HG03064 (cell line): Measurements from ENCODE around the gene DCDC2.
"Not testable (repeated sequence)": the region's sequence is repeated elsewhere in the genome, so short reads cannot be mapped to it uniquely, and the experiment has no call there.

Experiments
- ATAC-seq: cut with Tn5 transposase; IDR thresholded peaks from one replicate; pipeline ENCODE4 v1.9.1; 2021; ENCODE audit warnings: low read depth; ENCODE audit not compliant: unreplicated experiment

DCDC2 gene

DNA sequence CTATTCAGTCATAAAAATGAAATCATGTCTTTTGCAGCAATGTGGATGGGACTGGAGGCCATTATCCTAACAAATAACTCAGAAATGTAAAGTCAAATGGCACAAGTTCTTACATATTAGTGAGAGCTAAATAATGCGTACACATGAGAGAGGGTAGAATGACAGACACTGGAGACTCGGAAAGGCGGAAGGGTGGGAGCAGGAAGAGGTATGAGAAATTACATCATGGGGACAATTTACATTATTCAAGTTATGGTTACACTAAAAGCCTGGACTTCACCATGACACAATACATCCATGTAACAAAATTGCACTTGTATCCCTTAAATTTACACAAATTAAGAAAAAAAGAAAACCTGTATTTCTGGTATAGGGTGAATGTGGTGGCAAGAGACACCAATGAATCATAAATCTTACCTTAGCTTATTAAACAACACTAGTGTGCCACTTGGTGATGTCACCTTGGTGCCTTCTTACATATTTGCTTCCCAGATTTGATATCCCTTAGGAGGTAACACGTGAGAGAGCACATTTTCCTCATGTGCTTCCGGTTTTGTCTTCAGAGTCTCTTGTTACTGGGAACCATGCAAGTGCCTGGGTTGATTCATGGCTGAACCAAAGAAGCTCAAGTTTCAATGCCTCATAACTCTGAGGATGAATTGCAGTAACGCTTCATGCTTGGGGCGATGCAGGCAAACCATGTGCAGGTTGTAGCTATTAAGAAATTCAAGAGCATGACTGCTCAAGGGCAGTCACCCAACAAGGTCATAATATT, 84.6 kb downstream of the DCDC2 start:
- ATAC-seq, result no peak

DNA sequence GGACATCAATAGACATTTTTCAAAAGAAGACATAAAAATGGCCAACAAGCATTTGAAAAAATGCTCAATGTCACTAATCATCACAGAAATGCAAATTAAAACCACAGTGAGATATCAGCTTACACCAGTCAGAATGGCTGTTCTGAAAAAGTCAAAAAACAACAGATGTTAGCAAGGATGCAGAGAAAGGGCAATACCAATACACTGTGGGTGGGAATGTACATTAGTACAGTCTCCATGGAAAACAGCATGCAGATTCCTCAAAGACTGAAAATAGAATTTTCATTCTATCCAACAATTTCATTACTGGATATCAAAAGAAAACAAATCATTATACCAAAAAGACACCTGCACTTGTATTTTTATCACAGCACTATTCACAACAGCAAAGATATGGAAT, 85.3 kb downstream of the DCDC2 start:
- ATAC-seq, result no peak

DNA sequence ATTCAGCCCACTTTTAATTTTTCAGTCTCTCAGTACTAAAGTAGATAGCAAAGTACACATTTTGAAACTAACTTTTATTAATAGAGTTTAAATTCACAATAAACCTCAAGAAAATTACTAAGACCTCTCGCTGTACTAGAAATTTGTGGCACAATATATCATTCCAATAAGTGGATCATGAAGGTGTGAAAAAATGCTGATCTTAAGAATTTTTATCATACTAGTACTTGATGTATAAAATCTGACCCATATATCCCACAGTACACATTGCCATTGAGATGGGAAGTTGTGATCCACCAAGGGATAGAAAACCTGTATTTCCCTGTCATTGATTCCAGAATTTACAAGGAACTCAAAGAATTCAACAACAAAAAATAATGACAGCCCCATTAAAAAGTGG, 85.7 kb downstream of the DCDC2 start:
- no peak for ATAC-seq

DNA sequence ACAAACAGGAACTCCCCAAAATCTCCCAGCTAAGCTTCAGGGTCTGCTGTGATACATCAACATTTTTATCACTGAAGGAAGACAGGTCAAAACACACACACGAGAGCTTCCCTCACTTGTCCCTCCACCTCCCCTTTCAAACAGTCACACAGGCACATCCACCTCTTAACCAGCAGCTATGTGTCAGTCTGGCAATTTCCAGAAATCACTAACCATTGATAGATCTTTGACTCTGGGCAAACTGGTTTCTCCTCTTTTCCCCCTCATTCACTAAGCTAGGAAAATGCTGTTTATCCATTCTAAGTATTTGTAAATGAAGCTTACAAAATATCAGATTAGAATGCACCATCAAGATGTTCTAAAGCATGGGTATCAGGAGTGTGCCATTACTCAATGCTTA, 87.8 kb downstream of the DCDC2 start:
- ATAC-seq, result no peak

DNA sequence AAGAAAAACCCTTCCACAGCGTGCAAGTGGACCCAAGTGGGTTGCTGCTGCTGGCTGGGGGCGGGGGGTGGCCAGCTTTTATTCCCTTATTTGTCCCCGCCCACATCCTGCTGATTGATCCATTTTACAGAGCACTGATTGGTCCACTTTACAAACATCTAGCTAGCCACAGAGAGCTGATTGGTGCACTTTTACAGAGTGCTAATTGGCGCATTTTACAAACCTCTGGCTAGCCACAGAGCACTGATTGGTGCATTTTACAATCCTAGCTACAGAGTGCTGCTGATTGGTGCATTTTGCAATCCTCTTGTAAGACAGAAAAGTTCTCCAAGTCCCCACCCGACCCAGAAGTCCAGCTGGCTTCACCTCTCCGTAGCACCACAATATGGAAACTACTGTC, 99.6 kb downstream of the DCDC2 start:
- ATAC-seq, result not testable (repeated sequence)

DNA sequence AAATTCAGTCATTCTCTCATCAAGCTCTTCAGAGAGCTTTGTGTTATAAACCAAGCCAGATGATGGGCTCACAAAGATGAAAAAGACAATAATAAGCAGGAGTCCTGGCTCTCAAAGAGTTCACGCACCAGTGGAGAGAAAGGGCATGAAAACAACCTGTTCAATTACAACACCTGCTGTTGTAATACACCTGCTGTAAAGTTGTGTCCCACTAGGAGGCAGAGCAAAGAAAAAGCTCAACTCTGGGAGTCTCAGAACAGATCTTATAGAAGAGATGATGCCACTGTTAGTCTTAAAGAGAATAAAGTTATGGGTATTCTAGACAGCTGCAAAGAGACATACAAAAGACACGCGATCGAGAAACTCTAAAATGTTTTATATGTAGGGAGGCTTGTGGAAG, 100.6 kb downstream of the DCDC2 start:
- no peak for ATAC-seq

DNA sequence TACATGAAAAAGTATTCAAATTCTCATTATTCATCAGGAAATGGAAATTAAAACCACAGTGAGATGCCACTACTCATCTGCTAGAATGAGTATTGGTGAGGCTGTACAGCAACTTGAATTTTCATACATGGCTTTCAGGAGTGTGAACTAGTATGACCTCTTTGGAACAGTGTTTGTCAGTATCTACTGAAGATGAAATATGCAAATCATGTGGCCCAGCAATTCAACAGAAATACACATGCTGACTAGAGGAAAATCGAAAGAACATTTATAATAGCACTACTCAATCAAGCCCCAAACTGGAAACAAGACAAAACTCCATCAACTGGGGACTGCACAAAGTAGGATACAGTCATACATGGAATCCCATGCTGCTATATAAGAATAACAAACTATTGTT, 102.2 kb downstream of the DCDC2 start:
- peak; percentile 95 for ATAC-seq

DNA sequence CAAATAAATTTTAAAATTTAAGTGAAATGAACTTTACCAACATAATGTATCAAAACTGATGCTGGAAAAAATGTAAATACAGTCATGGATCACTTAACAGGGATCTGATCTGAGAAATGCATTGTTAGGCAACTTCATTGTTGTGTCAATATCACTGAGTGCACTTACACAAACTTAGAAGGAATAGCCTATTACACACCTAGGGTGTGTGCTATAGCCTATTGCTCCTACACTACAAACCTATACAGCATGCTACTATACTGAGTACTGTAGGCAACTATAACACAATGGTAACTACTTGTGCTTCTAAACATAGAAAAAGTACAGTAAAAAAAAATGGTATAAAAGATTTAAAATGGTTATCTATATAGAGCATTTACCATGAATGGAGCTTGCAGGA, 104.5 kb downstream of the DCDC2 start:
- ATAC-seq, result no peak

DNA sequence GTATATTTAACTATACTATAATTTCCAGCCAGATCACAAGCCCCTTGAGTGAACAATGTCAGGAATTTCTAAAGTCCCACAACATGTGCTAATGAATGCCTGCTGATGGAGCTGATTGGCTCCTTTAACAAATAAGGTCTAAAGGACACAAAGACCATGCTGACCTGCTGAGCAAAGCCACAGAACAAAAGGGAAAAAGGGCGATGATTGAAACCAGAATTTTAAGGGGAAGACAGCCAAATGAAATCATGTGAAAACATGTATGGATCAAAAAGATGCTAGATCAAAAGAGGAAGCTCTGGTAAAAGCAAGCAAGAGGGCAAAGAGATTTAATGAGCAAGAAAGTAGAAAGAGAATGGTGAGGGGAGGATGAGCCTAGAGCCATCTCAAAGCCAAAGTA, 105.6 kb downstream of the DCDC2 start:
- no peak for ATAC-seq

DNA sequence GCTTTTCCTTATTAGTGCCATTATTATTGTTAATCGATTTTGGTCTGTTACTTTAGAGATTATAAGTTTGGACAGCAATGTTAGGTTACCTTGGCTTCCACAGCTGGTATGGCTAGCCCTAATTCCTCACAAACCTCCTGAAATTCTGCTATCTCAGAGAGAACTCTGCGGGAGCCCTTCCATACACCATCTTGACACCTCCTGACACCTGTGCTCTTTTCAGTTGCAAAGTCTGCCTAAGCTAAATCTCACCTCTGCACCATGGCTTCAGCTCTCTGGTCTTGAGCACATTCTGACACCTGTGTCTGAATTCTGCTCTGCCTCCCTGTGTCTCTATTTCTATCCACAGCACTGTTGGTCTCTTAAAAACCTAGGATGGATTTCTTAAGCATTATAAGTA, 106.5 kb downstream of the DCDC2 start:
- ATAC-seq, result no peak

DNA sequence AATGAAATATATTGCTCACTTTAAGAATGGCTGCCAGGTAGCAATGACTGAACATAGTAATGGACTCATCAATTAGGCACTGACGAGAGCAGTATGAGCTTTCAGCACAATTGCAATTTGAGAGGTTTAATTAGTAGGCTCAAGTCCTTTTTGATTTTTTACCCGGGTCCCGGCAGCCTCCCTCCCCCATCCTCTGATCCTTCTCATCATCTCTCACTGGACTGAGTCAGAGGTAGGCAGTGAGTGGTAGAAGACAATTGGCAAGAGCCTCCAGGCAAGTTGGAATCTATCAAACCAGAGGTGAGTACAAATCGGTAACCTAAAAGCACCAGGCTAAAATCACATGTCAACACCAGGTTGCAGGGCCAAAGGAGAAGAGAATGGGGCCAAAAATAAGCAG, 107.9 kb downstream of the DCDC2 start:
- ATAC-seq, result no peak

DNA sequence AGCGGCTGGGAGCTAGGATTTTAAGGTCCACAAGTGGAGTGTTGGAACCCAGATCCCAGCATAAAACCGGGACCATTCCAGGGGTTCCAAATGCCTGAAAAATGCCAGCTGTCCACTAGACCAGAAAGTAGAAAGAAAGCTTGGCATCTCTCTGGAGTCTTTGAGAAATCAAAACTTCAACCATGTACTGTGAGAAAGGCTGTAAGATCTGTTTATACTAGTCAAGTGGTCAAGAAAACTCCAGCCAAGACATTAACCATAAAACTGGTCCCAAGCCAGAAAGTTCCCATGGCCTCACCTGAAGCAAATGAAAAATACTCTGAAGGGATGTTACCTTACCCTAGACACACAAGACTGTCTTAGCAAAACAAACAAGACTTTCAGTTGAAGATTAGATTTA, 112.6 kb downstream of the DCDC2 start:
- no peak for ATAC-seq

DNA sequence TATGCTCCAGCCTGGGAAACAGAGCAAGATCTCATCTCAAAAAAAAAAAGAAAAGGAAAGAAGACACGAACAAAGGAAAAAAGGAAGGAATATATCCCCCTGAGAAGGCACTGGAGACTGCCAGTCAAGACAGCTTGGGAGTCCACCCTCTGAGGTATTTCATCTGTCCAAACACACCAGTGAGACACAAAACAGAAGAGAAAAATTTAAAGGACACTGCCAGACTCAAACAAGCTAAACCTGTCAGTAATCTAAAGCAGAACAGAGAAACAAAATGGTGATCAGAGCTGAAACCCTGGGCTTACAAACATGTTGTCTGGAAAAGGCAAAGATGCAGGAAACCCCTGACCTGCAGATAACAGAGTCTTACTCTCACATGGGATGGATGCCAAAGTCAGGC, 114.9 kb downstream of the DCDC2 start:
- ATAC-seq, result no peak

DNA sequence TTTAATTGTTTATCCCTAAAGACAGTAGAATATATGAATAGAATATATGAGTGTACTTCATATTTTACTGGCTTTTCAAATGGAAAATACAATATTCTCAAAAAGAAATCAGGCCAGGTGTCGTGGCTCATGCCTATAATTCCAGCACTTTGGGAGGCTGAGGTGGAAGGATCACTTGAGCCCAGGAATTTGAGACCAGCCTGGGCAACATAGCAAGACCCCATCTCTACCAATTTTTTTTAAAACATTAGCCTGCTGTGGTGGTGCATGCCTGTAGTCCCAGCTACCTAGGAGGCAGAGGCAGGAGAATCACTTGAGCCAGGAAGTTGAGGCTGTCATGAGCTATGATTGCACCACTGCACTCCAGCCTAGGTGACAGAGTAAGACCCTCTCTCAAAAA, 116.1 kb downstream of the DCDC2 start:
- not testable (repeated sequence) for ATAC-seq

DNA sequence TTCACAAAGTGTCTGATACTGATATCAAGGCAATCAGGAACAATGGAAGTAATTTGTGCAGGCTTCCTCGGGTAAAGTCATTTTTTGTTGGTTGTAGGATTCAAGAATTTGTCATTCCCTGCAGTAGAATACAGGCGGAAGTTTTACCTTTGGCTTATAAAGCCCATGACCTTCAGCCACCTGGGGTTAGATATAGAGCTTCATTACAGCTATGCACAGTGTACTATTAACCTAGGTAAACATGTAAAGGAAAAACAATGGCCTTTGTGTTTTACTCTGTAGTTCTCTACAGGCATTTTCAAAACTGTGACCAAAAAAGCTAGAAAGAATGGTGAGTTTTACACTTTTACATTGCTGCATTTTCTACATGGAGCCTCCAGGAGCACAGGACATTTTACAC, 116.9 kb downstream of the DCDC2 start:
- no peak for ATAC-seq

DNA sequence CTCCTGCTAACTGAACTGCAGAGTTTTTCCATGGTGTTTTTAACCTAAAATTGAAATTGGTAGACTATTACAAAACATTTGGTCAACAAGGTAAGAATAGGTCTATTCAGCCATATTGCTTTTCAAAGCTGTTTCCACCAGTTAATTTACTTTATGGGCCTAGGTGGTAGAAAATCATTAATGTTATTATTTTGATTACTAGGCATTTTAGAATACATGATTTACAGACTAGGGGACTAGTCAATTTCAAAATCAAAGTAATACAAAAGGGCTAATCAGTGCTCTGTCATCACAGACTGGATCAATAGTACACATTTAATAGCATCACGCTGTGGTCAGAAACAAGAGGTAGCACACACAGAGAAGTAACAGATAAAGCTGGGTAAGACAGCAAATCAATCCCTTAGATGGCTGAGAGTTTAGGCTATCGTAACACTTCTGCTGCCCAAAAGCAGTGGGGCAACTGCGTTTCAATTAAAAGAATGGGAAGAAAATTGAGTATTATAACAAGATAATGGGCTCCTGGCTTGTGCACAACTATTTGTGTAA, 117.4 kb downstream of the DCDC2 start:
- no peak for ATAC-seq

DNA sequence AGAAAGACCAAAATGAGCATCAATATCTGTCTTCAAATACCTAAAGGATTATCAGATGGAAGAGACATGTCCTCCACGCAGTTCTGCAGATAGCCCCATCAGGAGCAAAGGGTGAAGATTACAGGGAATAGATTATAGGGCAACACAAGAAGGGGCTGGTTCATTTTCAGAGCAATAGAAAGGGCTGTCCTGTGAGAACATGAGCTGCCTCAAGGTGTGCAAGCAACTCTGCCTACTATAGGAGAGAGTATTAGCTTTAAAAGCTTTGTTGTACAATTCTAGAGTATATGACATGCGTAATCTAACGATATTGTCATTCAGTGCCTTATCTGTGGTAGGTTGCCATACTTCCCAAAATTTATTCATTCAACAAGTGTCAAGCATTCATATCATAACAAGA, 119.2 kb downstream of the DCDC2 start:
- ATAC-seq, result no peak

DNA sequence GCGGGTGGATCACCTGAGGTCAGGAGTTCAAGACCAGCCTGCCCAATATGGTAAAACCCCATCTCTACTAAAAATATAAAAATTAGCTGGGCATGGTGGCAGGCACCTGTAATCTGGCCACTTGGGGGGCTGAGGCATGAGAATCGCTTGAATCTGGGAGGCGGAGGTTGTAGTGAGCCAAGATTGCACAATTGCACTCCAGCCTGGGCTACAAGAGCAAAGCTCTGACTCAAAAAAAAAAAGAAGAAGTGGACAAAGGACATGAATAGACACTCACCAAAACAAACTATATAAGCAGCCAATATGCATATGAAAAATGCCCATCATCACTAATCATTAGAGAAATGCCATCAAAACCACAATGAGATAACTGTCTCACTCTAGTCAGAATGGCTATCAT, 121.1 kb downstream of the DCDC2 start:
- not testable (repeated sequence) for ATAC-seq

DNA sequence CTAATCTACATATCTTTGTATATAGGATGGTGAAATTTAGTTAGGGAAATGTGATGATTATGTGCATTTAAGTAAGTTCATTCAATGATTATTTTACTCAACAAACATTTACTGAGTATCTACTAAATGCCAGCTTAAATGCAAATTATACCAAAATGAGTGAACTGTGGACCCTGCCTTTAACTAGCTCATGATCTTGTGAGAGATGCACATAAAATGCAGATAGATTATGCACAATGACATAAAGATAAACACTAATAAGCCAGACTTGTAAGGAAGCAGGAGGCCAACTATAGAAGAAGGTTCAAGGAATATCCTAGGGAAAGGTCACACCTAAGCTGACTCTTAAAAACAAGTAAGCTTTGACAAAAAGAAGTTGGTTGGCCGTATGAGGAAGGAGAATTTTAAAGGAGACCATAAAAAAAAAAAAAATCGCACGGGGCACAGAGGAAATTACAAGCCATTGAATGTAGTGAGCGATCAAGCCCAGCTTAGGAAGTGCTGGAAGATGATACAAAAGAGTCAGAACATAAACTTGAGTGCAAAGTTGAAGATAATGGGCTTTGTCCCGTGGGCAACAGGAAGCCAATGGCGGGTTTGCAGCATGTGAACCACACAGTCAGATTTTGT, 123.9 kb downstream of the DCDC2 start:
- no peak for ATAC-seq

DNA sequence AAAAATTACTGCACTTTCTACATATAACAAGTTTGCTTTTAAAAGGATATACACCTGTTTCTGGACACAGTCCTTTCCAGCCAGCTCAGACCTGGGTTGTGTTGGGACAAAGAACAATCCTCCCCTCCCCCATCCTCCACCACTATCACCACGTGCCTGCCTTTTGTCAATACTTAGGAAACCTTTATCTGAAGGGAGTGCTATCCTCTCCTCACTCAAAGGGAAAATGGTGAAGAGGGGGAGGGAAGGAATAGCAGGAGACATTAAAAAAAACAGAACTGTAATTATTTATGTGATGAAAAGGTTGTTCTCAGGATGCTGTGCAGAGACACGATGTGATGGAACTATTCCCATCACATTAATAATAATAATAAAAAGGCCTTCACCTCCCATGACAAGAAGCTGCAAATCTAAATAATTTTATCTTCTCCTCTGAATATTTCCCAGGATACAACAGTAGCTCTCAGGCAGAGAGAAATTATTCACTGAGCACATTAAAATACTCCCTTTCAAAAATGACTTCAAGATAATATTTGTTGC, 126.4 kb downstream of the DCDC2 start:
- ATAC-seq, result no peak

DNA sequence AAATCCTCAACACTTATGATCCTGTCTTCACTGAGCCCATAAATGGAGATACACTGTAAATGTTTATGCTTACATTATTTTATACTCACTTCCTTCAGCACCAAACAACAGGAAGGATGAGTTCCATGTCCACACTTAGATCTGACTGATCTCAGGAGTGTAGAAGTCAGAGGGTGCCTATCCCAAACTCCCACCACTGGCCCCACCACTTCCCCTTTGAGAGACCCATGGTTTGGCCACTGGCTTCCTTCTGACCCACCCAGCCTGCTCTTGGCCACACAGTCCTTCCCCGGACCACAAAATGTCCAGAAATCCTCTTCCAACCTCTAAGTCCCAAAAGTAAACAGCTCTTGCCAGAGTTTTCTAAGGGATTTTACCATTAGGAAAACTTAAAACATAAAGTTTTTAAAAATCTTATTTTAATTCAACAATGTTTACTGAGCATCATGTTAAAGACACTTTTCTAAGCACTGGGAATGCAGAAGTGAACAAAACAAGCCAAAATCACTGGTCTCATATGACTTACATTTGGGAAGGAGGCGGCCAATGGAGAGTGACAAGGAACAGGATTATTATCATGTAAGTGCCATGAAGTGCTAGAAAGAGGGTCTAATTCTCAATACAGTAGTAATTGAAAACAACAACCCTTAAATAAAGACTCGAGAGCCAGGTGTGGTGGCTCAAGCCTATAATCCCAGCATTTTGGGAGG, 128.0 kb downstream of the DCDC2 start:
- no peak for ATAC-seq
